ENCODE results near the gene SLC26A3. TPM values are rescaled to one million over a fixed set of nuclear protein-coding genes. Genes with fewer than 3 reads are reported as not detected.
"Not testable (repeated sequence)": the region's sequence is repeated elsewhere in the genome, so short reads cannot be mapped to it uniquely, and the experiment has no call there.

The SLC26A3 gene
- polyA plus RNA-seq (2013, experiment 1 of 2) = not detected
- not detected for polyA plus RNA-seq (2013, experiment 2 of 2)

DNA sequence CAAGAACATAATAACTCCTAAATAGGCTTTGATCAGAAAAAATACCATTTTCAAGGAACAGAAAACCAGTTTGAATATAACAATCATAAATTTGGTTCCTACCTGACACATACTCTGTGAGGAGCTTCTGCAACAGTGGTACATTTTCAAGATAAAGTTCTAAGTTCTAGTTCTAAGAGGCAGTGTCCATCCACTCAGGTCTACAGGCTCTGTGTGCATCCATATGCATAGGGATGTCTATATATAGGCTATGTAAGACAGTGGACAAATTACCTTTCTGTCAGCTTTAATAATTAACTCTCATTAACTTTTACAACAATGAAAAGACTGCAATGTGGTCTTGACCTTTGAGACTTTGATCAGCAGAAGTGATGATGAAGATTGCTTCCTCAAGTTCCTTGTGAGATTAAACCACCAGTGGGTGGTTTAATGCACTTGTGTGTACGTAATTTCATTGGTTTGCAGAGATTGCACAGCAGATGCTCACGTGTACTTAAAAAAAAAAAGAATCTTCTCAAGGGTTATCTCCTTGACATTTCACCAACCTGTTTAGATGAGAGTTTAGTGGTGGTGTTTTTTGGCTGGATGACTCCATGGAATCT lies at the start of gene SLC26A3:
Gene SLC26A3 (minus strand): TSS at position 215 of the 602 bp plus-strand sequence. CDS start 8,714 bp downstream, outside the sequence.
- Histone ChIP-seq H3K4me3 (ENCODE audit: low read length) (no peak within 1 kb of the TSS), H3K9me3 (ENCODE audit: insufficient read depth, low read depth, low read length) (no peaks in the 10 kb centered on the region), H3K27me3 (ENCODE audit: insufficient read depth, low read length) (no peaks in the 10 kb centered on the region), H3K36me3 (ENCODE audit: insufficient read depth, low read length) (no peaks in the 10 kb centered on the region), H3K4me1 (ENCODE audit: insufficient read depth, low read length) (no peaks in the 10 kb centered on the region), H3K27ac (ENCODE audit: low read depth, low read length) (no peak within 1 kb of the TSS), H3K9ac (ENCODE audit: low read depth, low read length) (no peak within 1 kb of the TSS)
- WGBS = 93% methylated on average over 1 of the region's 2 CpGs

DNA sequence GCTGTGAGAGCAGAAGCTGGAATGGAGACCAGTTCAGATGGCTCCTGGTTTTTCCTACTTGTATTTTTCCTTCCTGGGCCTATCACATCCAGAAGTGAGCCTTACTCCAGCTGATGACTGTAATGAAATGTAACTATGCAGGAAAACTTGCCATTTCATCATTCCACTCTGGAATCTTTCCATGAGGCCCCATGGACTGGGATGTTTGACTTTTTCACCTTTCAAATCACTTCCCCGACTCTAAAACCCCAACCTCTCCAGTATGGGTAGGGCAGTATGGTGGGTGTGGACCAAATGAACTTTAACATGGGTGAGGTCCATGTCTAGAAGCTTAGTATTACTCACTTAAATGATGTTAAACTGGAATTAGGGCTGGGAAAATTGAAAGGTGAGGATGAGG lies 47.6 kb upstream of the SLC26A3 start:
- H3K27ac ChIP-seq (ENCODE audit: low read depth, low read length) = no peak overlapping the region
- H3K9ac ChIP-seq (ENCODE audit: low read depth, low read length) = no peak overlapping the region
- H3K27me3 ChIP-seq (ENCODE audit: insufficient read depth, low read length) = no peaks in the 10 kb centered on the region
- H3K9me3 ChIP-seq (ENCODE audit: insufficient read depth, low read depth, low read length) = peaks cover 6% of the 10 kb centered on the region
- H3K36me3 ChIP-seq (ENCODE audit: insufficient read depth, low read length) = no peaks in the 10 kb centered on the region
- no peak overlapping the region for H3K4me3 ChIP-seq (ENCODE audit: low read length)
- no peaks in the 10 kb centered on the region; the same call in 1 of the 2 replicates for H3K4me1 ChIP-seq (ENCODE audit: insufficient read depth, low read length)
- no CpG with 5 or more reads among the region's 1 CpG for WGBS

DNA sequence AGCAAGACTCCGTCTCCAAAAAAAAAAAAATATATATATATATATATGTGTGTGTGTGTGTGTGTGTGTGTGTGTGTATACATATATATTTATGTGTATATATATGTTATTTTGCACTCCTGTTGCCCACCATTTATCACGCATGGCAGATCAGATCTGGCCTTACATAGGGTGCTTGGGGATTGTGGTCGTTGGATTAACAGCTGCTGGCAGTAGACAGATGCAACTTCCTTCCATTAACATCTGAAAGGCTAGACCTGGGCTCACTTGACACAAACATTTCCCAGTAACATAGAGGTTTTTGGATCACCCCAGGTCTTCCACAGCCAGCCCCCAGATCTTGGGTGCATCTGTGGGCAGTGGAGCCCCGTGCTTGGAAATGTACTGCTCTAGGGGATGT lies 47.2 kb upstream of the SLC26A3 start:
- Histone ChIP-seq H3K36me3 (ENCODE audit: insufficient read depth, low read length) (no peaks in the 10 kb centered on the region), H3K27ac (ENCODE audit: low read depth, low read length) (no peak overlapping the region), H3K9ac (ENCODE audit: low read depth, low read length) (no peak overlapping the region), H3K4me1 (ENCODE audit: insufficient read depth, low read length) (no peaks in the 10 kb centered on the region; the same call in 1 of the 2 replicates), H3K9me3 (ENCODE audit: insufficient read depth, low read depth, low read length) (peaks cover 6% of the 10 kb centered on the region), H3K4me3 (ENCODE audit: low read length) (no peak overlapping the region), H3K27me3 (ENCODE audit: insufficient read depth, low read length) (no peaks in the 10 kb centered on the region)
- WGBS = 95% methylated on average over 2 of the region's 4 CpGs

DNA sequence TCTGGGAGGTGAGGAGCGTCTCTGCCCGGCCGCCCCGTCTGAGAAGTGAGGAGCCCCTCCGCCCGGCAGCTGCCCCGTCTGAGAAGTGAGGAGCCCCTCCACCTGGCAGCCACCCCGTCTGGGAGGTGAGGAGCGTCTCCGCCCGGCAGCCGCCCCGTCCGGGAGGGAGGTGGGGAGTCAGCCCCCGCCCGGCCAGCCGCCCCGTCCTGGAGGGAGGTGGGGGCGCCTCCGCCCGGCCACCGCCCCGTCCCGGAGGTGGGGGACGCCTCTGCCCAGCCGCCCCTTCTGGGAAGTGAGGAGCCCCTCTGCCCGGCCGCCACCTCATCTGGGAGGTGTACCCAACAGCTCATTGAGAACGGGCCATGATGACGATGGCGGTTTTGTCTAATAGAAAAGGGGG lies 45.2 kb upstream of the SLC26A3 start:
- not testable (repeated sequence) for H3K27me3 ChIP-seq (ENCODE audit: insufficient read depth, low read length); H3K9me3 ChIP-seq (ENCODE audit: insufficient read depth, low read depth, low read length); H3K4me1 ChIP-seq (ENCODE audit: insufficient read depth, low read length); H3K4me3 ChIP-seq (ENCODE audit: low read length); H3K27ac ChIP-seq (ENCODE audit: low read depth, low read length); H3K36me3 ChIP-seq (ENCODE audit: insufficient read depth, low read length); H3K9ac ChIP-seq (ENCODE audit: low read depth, low read length)
- WGBS = 95% methylated on average over 27 of the region's 31 CpGs

DNA sequence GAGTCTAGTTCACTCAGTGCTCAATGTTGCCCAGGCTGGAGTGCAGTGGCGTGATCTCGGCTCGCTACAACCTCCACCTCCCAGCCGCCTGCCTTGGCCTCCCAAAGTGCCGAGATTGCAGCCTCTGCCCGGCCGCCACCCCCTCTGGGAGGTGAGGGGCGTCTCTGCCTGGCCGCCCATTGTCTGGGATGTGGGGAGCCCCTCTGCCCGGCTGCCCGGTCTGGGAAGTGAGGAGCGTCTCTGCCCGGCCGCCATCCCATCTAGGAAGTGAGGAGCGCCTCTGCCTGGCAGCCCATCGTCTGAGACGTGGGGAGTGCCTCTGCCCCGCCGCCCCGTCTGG lies 44.8 kb upstream of the SLC26A3 start:
- WGBS = 96% methylated on average over 13 of the region's 20 CpGs

DNA sequence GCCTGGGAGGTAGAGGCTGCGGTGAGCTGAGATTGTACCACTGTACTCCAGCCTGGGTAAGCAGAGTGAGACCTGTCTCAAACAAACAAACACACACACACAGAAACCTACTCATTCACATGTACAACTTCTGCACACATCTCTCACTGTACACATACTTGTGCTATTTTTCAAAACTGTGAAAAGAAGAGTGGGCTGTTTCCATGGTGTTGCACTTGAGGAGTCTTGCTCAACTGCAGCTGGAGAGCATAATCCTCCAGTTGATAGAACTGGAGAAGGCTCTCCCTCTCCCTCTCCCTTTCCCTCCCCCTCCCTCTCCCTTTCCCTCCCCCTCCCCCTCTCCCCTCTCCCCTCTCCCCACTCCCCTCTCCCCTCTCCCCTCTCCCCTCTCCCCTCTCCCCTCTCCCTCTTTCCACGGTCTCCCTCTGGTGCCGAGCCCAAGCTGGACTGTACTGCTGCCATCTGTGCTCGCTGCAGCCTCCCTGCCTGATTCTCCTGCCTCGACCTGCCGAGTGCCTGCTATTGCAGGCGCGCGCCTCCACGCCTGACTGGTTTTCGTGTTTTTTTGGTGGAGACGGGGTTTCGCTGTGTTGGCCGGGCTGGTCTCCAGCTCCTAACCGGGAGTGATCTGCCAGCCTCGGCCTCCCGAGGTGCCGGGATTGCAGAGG lies 44.3 kb upstream of the SLC26A3 start:
- H3K9me3 ChIP-seq (ENCODE audit: insufficient read depth, low read depth, low read length) = peaks cover 6% of the 10 kb centered on the region
- no peaks in the 10 kb centered on the region; the same call in 1 of the 2 replicates for H3K4me1 ChIP-seq (ENCODE audit: insufficient read depth, low read length)
- no peaks in the 10 kb centered on the region for H3K27me3 ChIP-seq (ENCODE audit: insufficient read depth, low read length)
- no peaks in the 10 kb centered on the region for H3K36me3 ChIP-seq (ENCODE audit: insufficient read depth, low read length)
- H3K9ac ChIP-seq (ENCODE audit: low read depth, low read length) = no peak overlapping the region
- WGBS = 89% methylated on average over 14 of the region's 18 CpGs
- H3K4me3 ChIP-seq (ENCODE audit: low read length) = no peak overlapping the region
- H3K27ac ChIP-seq (ENCODE audit: low read depth, low read length) = no peak overlapping the region

More for the DNA sequence above, 44.8 kb upstream of the SLC26A3 start:
- H3K4me3 ChIP-seq (ENCODE audit: low read length); H3K27ac ChIP-seq (ENCODE audit: low read depth, low read length); H3K36me3 ChIP-seq (ENCODE audit: insufficient read depth, low read length); H3K9ac ChIP-seq (ENCODE audit: low read depth, low read length); H3K4me1 ChIP-seq (ENCODE audit: insufficient read depth, low read length); H3K27me3 ChIP-seq (ENCODE audit: insufficient read depth, low read length); H3K9me3 ChIP-seq (ENCODE audit: insufficient read depth, low read depth, low read length): not testable (repeated sequence)

DNA sequence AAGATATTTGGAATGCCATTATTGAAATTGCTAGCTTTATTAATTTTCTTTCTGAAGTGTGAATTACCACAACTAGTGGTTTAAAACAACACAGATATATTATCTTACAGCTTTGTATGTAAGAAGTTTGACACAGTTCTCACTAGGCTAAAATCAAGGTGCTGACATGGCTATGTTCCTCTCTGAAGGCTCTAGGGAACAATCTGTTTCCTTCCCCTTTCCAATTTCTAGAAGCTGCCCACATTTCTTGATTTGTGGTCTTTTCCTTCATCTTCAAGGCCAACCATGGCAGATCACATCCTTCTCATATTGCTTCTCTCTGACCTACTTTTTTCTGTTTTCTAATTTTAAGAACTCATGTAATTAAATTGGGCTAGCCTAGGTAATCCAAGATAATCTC lies 43.3 kb upstream of the SLC26A3 start:
- no peak overlapping the region for H3K27ac ChIP-seq (ENCODE audit: low read depth, low read length)
- no peaks in the 10 kb centered on the region for H3K27me3 ChIP-seq (ENCODE audit: insufficient read depth, low read length)
- H3K36me3 ChIP-seq (ENCODE audit: insufficient read depth, low read length) = no peaks in the 10 kb centered on the region
- H3K9ac ChIP-seq (ENCODE audit: low read depth, low read length) = no peak overlapping the region
- no peak overlapping the region for H3K4me3 ChIP-seq (ENCODE audit: low read length)
- peaks cover 6% of the 10 kb centered on the region for H3K9me3 ChIP-seq (ENCODE audit: insufficient read depth, low read depth, low read length)
- H3K4me1 ChIP-seq (ENCODE audit: insufficient read depth, low read length) = no peaks in the 10 kb centered on the region; the same call in 1 of the 2 replicates

DNA sequence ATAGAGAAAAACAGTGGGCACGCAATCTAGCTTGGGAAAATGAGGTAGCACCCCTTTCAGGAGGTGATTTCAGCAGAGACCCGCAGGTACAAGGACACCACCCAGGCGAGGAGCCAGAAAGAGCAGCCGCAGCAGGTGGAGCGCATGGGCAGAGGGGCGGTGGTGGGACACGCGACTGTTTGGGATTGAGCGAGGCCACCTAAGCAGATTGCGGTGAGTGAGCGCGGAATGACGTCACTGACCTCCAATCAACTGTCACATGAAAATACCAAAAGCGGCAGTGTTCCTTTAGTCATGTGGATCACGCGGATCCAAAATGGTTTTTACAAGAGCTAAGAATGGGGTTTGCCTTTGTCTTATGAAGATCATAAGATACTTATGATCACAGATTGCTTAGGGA lies 40.2 kb upstream of the SLC26A3 start:
- Histone ChIP-seq H3K9me3 (ENCODE audit: insufficient read depth, low read depth, low read length) (peaks cover 6% of the 10 kb centered on the region), H3K9ac (ENCODE audit: low read depth, low read length) (no peak overlapping the region), H3K27me3 (ENCODE audit: insufficient read depth, low read length) (no peaks in the 10 kb centered on the region), H3K4me3 (ENCODE audit: low read length) (no peak overlapping the region), H3K27ac (ENCODE audit: low read depth, low read length) (no peak overlapping the region), H3K36me3 (ENCODE audit: insufficient read depth, low read length) (no peaks in the 10 kb centered on the region), H3K4me1 (ENCODE audit: insufficient read depth, low read length) (no peaks in the 10 kb centered on the region)
- WGBS = 95% methylated on average over 16 of the region's 16 CpGs

DNA sequence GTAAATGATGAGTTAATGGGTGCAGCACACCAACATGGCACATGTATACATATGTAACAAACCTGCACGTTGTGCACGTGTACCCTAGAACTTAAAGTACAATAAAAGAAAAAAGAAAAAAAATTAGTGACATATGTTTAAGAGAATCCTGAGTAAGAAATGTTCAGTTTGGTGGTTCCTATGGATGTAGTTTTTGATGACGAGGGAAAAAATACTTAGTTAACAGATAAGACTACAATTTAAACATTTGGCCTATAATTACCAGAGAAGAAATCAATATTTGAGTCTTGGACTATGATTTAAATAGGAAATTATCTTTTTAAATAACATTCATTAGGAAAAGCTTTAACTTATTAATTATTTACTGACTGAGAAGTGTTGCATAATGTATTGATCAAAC lies 39.2 kb upstream of the SLC26A3 start:
- peaks cover 6% of the 10 kb centered on the region for H3K9me3 ChIP-seq (ENCODE audit: insufficient read depth, low read depth, low read length)
- no peaks in the 10 kb centered on the region for H3K4me1 ChIP-seq (ENCODE audit: insufficient read depth, low read length)
- H3K27me3 ChIP-seq (ENCODE audit: insufficient read depth, low read length) = no peaks in the 10 kb centered on the region
- no CpG with 5 or more reads among the region's 3 CpGs for WGBS
- H3K4me3 ChIP-seq (ENCODE audit: low read length) = no peak overlapping the region
- no peak overlapping the region for H3K9ac ChIP-seq (ENCODE audit: low read depth, low read length)
- no peaks in the 10 kb centered on the region for H3K36me3 ChIP-seq (ENCODE audit: insufficient read depth, low read length)
- H3K27ac ChIP-seq (ENCODE audit: low read depth, low read length) = no peak overlapping the region

DNA sequence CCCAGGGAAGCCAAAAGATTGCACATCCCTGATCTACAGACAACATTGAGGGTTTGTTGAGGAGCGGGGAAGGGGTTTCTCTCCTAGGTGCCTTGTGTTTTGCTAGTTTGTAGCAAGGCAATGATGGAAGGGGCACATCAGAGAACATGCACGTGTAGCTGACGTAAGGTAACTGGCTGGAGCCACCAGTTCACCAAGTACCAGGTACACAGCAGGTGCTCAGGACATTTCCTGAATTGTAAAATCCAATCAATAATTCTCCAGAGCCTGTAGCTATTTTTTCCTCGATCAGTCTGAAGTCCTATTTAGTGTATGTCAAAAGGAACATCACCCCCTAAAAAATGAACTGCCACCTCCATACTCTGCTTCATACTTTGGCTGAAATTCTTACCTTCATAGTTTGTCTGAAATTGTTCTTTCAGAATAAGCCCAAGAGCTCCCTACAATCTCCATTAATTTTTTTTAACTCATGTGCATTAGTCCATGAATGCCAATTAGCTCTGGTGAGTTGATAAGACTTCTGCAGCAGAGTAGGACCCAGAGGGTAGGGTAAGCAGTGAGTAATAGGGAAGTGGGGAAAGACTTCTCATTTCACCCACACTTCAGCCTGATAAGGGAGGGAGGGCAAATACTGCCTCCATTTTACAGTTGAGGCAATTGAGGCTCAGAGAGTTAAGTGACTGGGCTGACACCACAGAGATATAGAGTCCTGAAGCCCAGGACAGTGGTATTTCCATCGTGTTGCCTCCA lies 36.0 kb upstream of the SLC26A3 start:
- Histone ChIP-seq H3K9me3 (ENCODE audit: insufficient read depth, low read depth, low read length) (no peaks in the 10 kb centered on the region), H3K27me3 (ENCODE audit: insufficient read depth, low read length) (no peaks in the 10 kb centered on the region), H3K4me1 (ENCODE audit: insufficient read depth, low read length) (no peaks in the 10 kb centered on the region), H3K9ac (ENCODE audit: low read depth, low read length) (no peak overlapping the region), H3K4me3 (ENCODE audit: low read length) (no peak overlapping the region), H3K27ac (ENCODE audit: low read depth, low read length) (no peak overlapping the region), H3K36me3 (ENCODE audit: insufficient read depth, low read length) (no peaks in the 10 kb centered on the region)
- WGBS = 87% methylated on average over 5 of the region's 5 CpGs

DNA sequence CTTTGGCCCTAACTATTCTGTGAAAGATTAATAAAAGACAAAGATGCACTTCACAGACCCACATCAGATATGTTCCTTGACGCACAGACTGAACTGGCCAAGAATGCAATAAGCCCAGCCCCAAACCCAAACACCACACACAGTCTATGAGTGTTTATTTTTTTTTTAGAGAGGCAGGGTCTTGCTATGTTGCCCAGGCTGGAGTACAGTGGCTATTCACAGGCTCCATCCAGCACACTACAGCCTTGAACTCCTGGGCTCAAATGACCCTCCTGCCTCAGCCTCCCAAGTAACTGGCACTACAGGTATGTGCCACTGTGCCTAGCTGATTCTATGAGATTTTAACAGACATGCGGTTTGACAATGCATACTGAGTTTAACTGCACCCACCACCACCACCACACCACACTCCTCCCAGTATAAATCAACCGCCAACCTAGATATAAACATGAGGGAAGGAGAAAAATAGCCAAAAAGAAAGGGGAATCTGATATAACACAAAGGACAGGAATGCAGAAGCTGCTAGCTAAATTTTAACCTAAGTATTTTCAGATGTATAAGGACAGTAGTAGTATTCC lies 35.1 kb upstream of the SLC26A3 start:
- no peaks in the 10 kb centered on the region for H3K4me1 ChIP-seq (ENCODE audit: insufficient read depth, low read length)
- H3K27me3 ChIP-seq (ENCODE audit: insufficient read depth, low read length) = no peaks in the 10 kb centered on the region
- no peaks in the 10 kb centered on the region for H3K9me3 ChIP-seq (ENCODE audit: insufficient read depth, low read depth, low read length)
- H3K27ac ChIP-seq (ENCODE audit: low read depth, low read length) = no peak overlapping the region
- no peak overlapping the region for H3K9ac ChIP-seq (ENCODE audit: low read depth, low read length)
- WGBS = 98% methylated on average over 3 of the region's 3 CpGs
- H3K4me3 ChIP-seq (ENCODE audit: low read length) = no peak overlapping the region
- no peaks in the 10 kb centered on the region for H3K36me3 ChIP-seq (ENCODE audit: insufficient read depth, low read length)
